K562 (cell line): ENCODE results near the gene DTNBP1. TPM values are rescaled to one million over a fixed set of nuclear protein-coding genes. Genes with fewer than 3 reads are reported as not detected.
A peak's percentile ranks its signal among the peaks of the same experiment; 100 is the strongest.

ENCODE experiments used
- ATAC-seq: fragments of 200-7000 bp; cut with Tn5 transposase; 3 replicates; pipeline ENCODE4 v1.9.1; 2020; ENCODE audit warnings: moderate library complexity
- BruUV-seq: library from RNA; stranded (reverse); fragments of 400-500 nt; replicated peaks from 2 replicates; lab custom pipeline; 2021; lab: Mats Ljungman, UMichigan
- CTCF ChIA-PET: fragments of 300-600 bp; formaldehyde crosslinking; extraction: SDS; loops from one replicate; lab custom pipeline; 2021; ENCODE audit warnings: low intra/inter-chr PET ratio; lab: Yijun Ruan, JAX
- POLR2A ChIA-PET: fragments of 300-600, 350-650 bp; sonication (Branson Sonifier 250); formaldehyde crosslinking; extraction: SDS; loops from one replicate; lab custom pipeline; 2021; ENCODE audit warnings: antibody characterized with exemption, inconsistent platforms; lab: Yijun Ruan, JAX
- DNase-seq, 4 experiments: peaks; one replicate each; pipeline versions ENCODE4 v3.0.0 to v3.0.0-alpha.2; 2011 to 2018; ENCODE audit warnings: low spot score in 3 of 4, mixed read lengths in 3 of 4; ENCODE audit errors: extremely low read depth in 1 of 4
- FAIRE-seq: peaks from 2 replicates; lab custom pipeline; 2011; peaks lifted over from hg19 to GRCh38; lab: Jason Lieb, UNC
- H2AFZ ChIP-seq: 2 replicates; pipeline ENCODE4 v1.6.0; 2011; ENCODE audit warnings: low read depth, low read length, control low read depth, inconsistent platforms
- H3K27ac ChIP-seq: fragments of 200-600 bp; 3 replicates; pipeline ENCODE4 v1.8.0; 2011; ENCODE audit warnings: low read depth, mild to moderate bottlenecking, control low read depth, inconsistent platforms, low read length, moderate library complexity, mixed read lengths; ENCODE audit errors: extremely low read depth
- H3K27me3 ChIP-seq, 2 experiments: fragments of 300-600 bp in 1 of 2; 2 replicates in 1 of 2; 3 replicates in 1 of 2; pipeline versions ENCODE4 v1.6.0 to v1.8.0; 2011; ENCODE audit warnings: inconsistent platforms in 2 of 2, low read length in 2 of 2, mild to moderate bottlenecking in 1 of 2, mixed read lengths in 1 of 2, moderate library complexity in 1 of 2; ENCODE audit not compliant: control insufficient read depth in 2 of 2, insufficient read depth in 2 of 2
- H3K36me3 ChIP-seq: fragments of 300-600 bp; 3 replicates; pipeline ENCODE4 v1.8.0; 2011; ENCODE audit warnings: mild to moderate bottlenecking, low read length, inconsistent platforms; ENCODE audit not compliant: control insufficient read depth, insufficient read depth
- H3K4me1 ChIP-seq, 2 experiments: fragments of 200-600 bp in 1 of 2; replicated peaks in 1 of 2; 2 replicates in 1 of 2; 3 replicates in 1 of 2; pipeline versions ENCODE4 v1.5.1 to v1.8.0; 2011; ENCODE audit warnings: inconsistent platforms in 2 of 2, low read length in 2 of 2, mild to moderate bottlenecking in 1 of 2, mixed read lengths in 1 of 2, moderate library complexity in 1 of 2; ENCODE audit not compliant: control insufficient read depth in 2 of 2, insufficient read depth in 2 of 2
- H3K4me2 ChIP-seq: 2 replicates; pipeline ENCODE4 v1.6.1; 2011; ENCODE audit warnings: low read length, control low read depth, inconsistent platforms, mixed read lengths; ENCODE audit not compliant: insufficient read depth
- H3K4me3 ChIP-seq: fragments of 200-600 bp; sonication (generic), shearing (Covaris generic); 2 replicates; pipeline ENCODE4 v1.5.1; 2016; ENCODE audit warnings: control low read depth, inconsistent platforms
- H3K79me2 ChIP-seq: fragments of 200-600 bp; 3 replicates; pipeline ENCODE4 v1.8.0; 2011; ENCODE audit warnings: low read length, inconsistent platforms; ENCODE audit not compliant: control insufficient read depth, insufficient read depth
- H3K9ac ChIP-seq, 2 experiments: 2 replicates each; pipeline versions ENCODE4 v1.6.0 to v1.6.1; 2011; ENCODE audit warnings: low read depth in 2 of 2, low read length in 2 of 2, control low read depth in 1 of 2, inconsistent platforms in 1 of 2, mild to moderate bottlenecking in 1 of 2, mixed read lengths in 1 of 2; ENCODE audit not compliant: insufficient read depth in 1 of 2
- H3K9me1 ChIP-seq: one replicate; pipeline ENCODE4 v1.6.0; 2011; ENCODE audit warnings: inconsistent platforms, mild to moderate bottlenecking, low read length, moderate library complexity; ENCODE audit not compliant: control insufficient read depth, insufficient read depth
- H3K9me3 ChIP-seq: replicated peaks from 2 replicates; pipeline ENCODE4 v1.5.1; 2011; ENCODE audit warnings: low read depth, low read length, inconsistent platforms; ENCODE audit not compliant: control insufficient read depth, insufficient read depth
- H4K20me1 ChIP-seq: replicated peaks from 2 replicates; pipeline ENCODE4 v1.6.1; 2011; ENCODE audit warnings: low read length, inconsistent platforms, mixed read lengths; ENCODE audit not compliant: control insufficient read depth, insufficient read depth
- C11orf30 ChIP-seq: fragments of 450-650 bp; IDR thresholded peaks from 2 replicates; pipeline ENCODE4 v1.6.1; 2016; ENCODE audit warnings: low read depth, mild to moderate bottlenecking
- LCOR ChIP-seq: sonication (generic); formaldehyde crosslinking; IDR thresholded peaks from 2 replicates; pipeline ENCODE4 v1.8.0; 2022; ENCODE audit warnings: mild to moderate bottlenecking, missing genetic modification reagents
- RAD51 ChIP-seq: fragments of 450-650 bp; IDR thresholded peaks from 2 replicates; pipeline ENCODE4 v1.7.1; 2016; ENCODE audit warnings: low read depth, mild to moderate bottlenecking, borderline replicate concordance
- RUNX1 ChIP-seq: sonication (generic); IDR thresholded peaks from 2 replicates; pipeline ENCODE4 v1.6.1; 2016; ENCODE audit warnings: antibody characterized with exemption, low read depth
- TEAD1 ChIP-seq, 2 experiments: fragments of 450-650 bp in 1 of 2; sonication (generic) in 1 of 2; formaldehyde crosslinking; IDR thresholded peaks; 2 replicates each; pipeline versions ENCODE4 v1.4.0 to v1.8.0; 2020 to 2022; ENCODE audit warnings: mild to moderate bottlenecking in 2 of 2, missing genetic modification reagents in 1 of 2
- ZFP36 ChIP-seq: fragments of 150-350 bp; IDR thresholded peaks from 2 replicates; pipeline ENCODE4 v1.6.1; 2018; ENCODE audit warnings: low read length, low read depth; ENCODE audit not compliant: partially characterized antibody
- ZNF316 ChIP-seq: fragments of 450-650 bp; IDR thresholded peaks from 2 replicates; pipeline ENCODE4 v1.6.1; 2016
- WGBS: fragments of 100-300 bp; shearing (Covaris generic); methylation state at CpG from one replicate; pipeline ENCODE4 v1.1.6; 2016; ENCODE audit warnings: low coverage, mixed read lengths; ENCODE audit not compliant: insufficient coverage; ENCODE audit errors: missing lambda C conversion rate; 5-methylcytosine and 5-hydroxymethylcytosine counted together
- in situ Hi-C: fragments of 300-500 bp; cut with MboI; formaldehyde crosslinking; loops from 4 replicates; pipeline ENCODE4 v1.15.0; 2018; ENCODE audit warnings: inconsistent platforms, mixed read lengths
- intact Hi-C: fragments of 100-400 bp; cut with micrococcal nuclease; formaldehyde crosslinking; loops from 2 replicates; pipeline ENCODE4 v1.14.2; 2022
- polyA plus RNA-seq, 8 experiments: library from polyadenylated mRNA; depleted of rRNA in 4 of 8; stranded (reverse) in 5 of 8; unstranded in 3 of 8; fragments of >200 nt; fragmentation: Nextera tagmentation in 2 of 8; fragmentation: Illumina TruSeq in 1 of 8; extraction: Ambion mirVana in 2 of 8; extraction: Trizol in 1 of 8; gene quantifications; 2 replicates each; pipeline versions ENCODE4 v1.2.1 to v1.2.3, GENCODE V29; 2011 to 2014; ENCODE audit warnings: inconsistent platforms in 1 of 8, missing spikeins in 1 of 8
- total RNA-seq, 7 experiments: library from RNA; depleted of rRNA in 6 of 7; stranded (reverse); fragments of >200 nt in 6 of 7; fragmentation: Illumina TruSeq in 2 of 7; extraction: Trizol in 2 of 7; gene quantifications; 2 replicates each; pipeline versions ENCODE4 v1.2.1 to v1.2.3, GENCODE V29; 2011 to 2021; ENCODE audit warnings: low replicate concordance in 1 of 7
- TF ChIP-seq, protein P1 (sequence below): IDR thresholded peaks from 2 replicates; pipeline ENCODE4 v1.6.1; 2011; ENCODE audit not compliant: insufficient read length; ENCODE audit errors: extremely low read depth

DTNBP1 gene
- total and polyA plus RNA-seq, 9 of the 15 experiments (the other 6 are each of a cell fraction or from before 2014, with no cell fraction given): 16.7 to 54.5 (median 21.4) TPM

DNA sequence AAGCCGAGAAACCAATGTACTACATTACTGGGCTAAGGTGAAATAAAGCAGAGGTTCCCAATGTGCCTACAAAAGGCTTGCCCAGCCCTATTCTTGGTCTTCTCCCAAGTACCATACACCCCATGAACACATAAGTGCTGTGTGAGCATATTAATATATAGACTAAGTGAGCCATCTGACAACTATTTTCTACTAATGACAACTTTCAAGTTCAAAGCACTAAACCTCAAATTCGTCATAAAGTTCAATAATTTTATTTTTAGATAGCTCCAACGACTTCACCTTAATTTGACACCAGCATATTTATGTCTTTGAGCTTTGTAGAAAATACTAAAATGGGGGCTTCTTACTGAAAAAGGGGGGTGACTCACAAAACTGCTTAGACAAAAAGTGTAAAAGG is 6.7 kb downstream of the DTNBP1 start:
- Histone ChIP-seq H4K20me1 (no peaks in the 10 kb centered on the region), H3K79me2 (peaks cover 55% of the 10 kb centered on the region), H3K9me1 (no peaks in the 10 kb centered on the region), H3K4me2 (no peak overlapping the region), H2AFZ (no peak overlapping the region), H3K36me3 (peaks cover 18% of the 10 kb centered on the region; the same call in 2 of the 3 replicates), H3K4me3 (no peak overlapping the region), H3K9ac (no peak overlapping the region), H3K9me3 (no peaks in the 10 kb centered on the region), H3K4me1 (peaks cover 8 to 9% of the 10 kb centered on the region in 2 experiments; a peak in 4 of 5 replicates), H3K27ac (no peak overlapping the region), H3K27me3 (no peaks in the 10 kb centered on the region)
- TF ChIP-seq LCOR: no peak
- no peak for TF ChIP-seq ZFP36
- TF ChIP-seq C11orf30: peak; percentile 38; the same call in 1 of the 2 replicates
- peak; percentile 56 for TF ChIP-seq ZNF316
- TF ChIP-seq RUNX1: no peak
- no peak for TF ChIP-seq RAD51
- TF ChIP-seq TEAD1 (CRISPR knock-in tag; IDR thresholded peaks at IDR 0.05): no peak
- TF ChIP-seq, protein P1, sequence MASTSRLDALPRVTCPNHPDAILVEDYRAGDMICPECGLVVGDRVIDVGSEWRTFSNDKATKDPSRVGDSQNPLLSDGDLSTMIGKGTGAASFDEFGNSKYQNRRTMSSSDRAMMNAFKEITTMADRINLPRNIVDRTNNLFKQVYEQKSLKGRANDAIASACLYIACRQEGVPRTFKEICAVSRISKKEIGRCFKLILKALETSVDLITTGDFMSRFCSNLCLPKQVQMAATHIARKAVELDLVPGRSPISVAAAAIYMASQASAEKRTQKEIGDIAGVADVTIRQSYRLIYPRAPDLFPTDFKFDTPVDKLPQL: no peak
- ATAC-seq: no peak
- 55% methylated on average over 3 of the region's 3 CpGs for WGBS
- CTCF ChIA-PET: no interaction called here
- BruUV-seq: no TSS peak
- POLR2A ChIA-PET: no interaction called here
- no peak for FAIRE-seq
- in situ Hi-C loops (no loop called here), intact Hi-C loops (no loop called here)
- no peak for DNase-seq
